ENCODE measurements around the gene ATRNL1.

The ATRNL1 gene

DNA sequence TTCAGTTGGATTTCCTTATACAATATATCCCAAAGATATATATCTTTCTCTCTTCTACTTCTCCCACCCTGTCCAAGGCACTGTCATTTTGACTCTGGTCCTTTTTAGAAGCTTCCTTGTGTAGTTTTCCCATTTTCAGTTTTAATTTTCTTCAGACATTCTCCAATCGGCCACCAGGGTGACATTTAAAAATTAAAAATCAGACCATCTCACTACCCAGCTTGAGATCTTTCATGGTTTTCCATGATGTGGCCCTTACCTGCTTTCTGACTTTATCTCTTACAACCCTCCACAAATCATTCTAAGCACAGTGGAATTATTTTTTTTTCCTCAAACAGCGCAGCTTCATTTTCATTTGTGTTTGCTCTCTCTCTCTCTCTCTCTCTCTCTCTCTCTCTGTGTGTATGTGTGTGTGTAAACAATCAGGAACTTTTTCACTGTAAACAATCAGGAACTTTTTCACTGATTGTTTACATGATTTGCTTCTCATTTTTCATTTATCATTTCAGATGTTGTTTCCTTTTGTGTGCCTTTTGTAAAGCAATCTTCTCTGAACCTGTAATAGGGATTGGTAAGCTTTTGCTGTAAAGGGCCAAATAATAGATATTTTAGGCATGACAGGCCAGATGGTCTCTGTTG lies 348.9 kb downstream of the ATRNL1 start:
- Histone ChIP-seq H3K4me3 (ENCODE audit: low read depth in 1 of 2, low read length in 2 of 2) (no peak overlapping the region), H3K27ac (ENCODE audit: low read length) (no peak overlapping the region), H3K9ac (ENCODE audit: low read depth, low read length) (no peak overlapping the region), H3K27me3 (ENCODE audit: insufficient read depth, low read length, poor library complexity) (no peaks in the 10 kb centered on the region), H3K79me2 (ENCODE audit: insufficient read depth, low read length) (no peaks in the 10 kb centered on the region), H3K4me1 (ENCODE audit: insufficient read depth, low read length) (no peaks in the 10 kb centered on the region), H4K20me1 (ENCODE audit: insufficient read depth, low read length) (no peaks in the 10 kb centered on the region), H2AFZ (ENCODE audit: low read depth, low read length) (no peak overlapping the region), H3K4me2 (ENCODE audit: insufficient read depth, low read length) (no peak overlapping the region), H3K9me3 (ENCODE audit: insufficient read depth, low read length, severe bottlenecking) (no peaks in the 10 kb centered on the region), H3K36me3 (ENCODE audit: insufficient read depth, low read length) (no peaks in the 10 kb centered on the region)
- TF ChIP-seq EZH2 (IDR thresholded peaks at IDR 0.05; ENCODE audit: borderline replicate concordance, low read depth, low read length, severe bottlenecking) (no peak), CTCF (IDR thresholded peaks at IDR 0.05; ENCODE audit: borderline replicate concordance, extremely low read depth, low read length, poor library complexity, severe bottlenecking) (no peak)
- DNase-seq (no peak), ATAC-seq (ENCODE audit: insufficient read depth, low read depth) (no peak)

DNA sequence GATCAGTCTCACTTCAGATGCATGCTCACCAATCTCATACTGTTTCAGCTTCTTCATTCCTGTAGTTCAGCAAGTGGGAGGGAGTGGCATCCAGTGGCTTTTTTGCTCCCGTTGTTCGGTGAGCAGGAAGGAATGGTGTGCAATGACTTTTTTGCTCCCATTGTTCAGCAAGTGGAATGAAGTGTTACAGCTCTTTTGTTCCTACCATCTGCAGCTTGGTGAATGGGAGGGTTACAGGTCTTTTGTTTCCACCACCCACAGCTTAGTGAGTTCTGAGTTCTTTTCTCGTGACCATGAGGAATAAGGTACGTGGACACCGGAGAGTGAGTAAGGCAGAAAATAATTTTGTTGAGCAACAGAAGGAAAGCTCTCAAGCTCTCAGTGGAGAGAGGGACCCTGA lies 363.6 kb downstream of the ATRNL1 start:
- no peak for TF ChIP-seq EZH2 (IDR thresholded peaks at IDR 0.05; ENCODE audit: borderline replicate concordance, low read depth, low read length, severe bottlenecking)
- TF ChIP-seq CTCF (IDR thresholded peaks at IDR 0.05; ENCODE audit: borderline replicate concordance, extremely low read depth, low read length, poor library complexity, severe bottlenecking), result no peak
- H3K36me3 ChIP-seq (ENCODE audit: insufficient read depth, low read length), result no peaks in the 10 kb centered on the region
- H3K27me3 ChIP-seq (ENCODE audit: insufficient read depth, low read length, poor library complexity), result no peaks in the 10 kb centered on the region
- H3K4me1 ChIP-seq (ENCODE audit: insufficient read depth, low read length), result no peaks in the 10 kb centered on the region
- no peak overlapping the region for H3K9ac ChIP-seq (ENCODE audit: low read depth, low read length)
- DNase-seq (no peak), ATAC-seq (ENCODE audit: insufficient read depth, low read depth) (no peak)
- H3K4me3 ChIP-seq (ENCODE audit: low read depth in 1 of 2, low read length in 2 of 2), result no peak overlapping the region
- no peaks in the 10 kb centered on the region for H3K9me3 ChIP-seq (ENCODE audit: insufficient read depth, low read length, severe bottlenecking)
- no peak overlapping the region for H3K4me2 ChIP-seq (ENCODE audit: insufficient read depth, low read length)
- H4K20me1 ChIP-seq (ENCODE audit: insufficient read depth, low read length), result no peaks in the 10 kb centered on the region
- no peaks in the 10 kb centered on the region for H3K79me2 ChIP-seq (ENCODE audit: insufficient read depth, low read length)
- no peak overlapping the region for H2AFZ ChIP-seq (ENCODE audit: low read depth, low read length)
- no peak overlapping the region for H3K27ac ChIP-seq (ENCODE audit: low read length)

DNA sequence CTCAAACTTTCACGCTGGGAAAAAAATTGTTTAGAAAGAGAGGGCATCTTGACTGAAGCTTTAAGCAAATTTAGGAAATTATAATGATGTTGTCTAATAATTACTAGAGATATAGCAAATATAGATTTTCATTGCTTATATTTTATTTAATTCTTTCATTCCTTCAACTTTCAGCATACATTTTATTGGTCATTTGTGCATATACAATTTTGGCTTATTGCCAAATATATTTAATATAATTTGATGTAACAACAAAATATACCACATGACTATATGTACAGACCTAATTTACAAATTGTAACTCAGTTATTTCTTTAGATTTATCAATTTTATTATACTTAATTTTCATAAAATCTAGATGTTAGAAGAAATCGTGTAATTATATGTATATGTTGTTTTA lies 390.1 kb downstream of the ATRNL1 start:
- DNase-seq (no peak), ATAC-seq (ENCODE audit: insufficient read depth, low read depth) (no peak)
- Histone ChIP-seq H4K20me1 (ENCODE audit: insufficient read depth, low read length) (no peaks in the 10 kb centered on the region), H2AFZ (ENCODE audit: low read depth, low read length) (no peak overlapping the region), H3K27me3 (ENCODE audit: insufficient read depth, low read length, poor library complexity) (no peaks in the 10 kb centered on the region), H3K9ac (ENCODE audit: low read depth, low read length) (no peak overlapping the region), H3K9me3 (ENCODE audit: insufficient read depth, low read length, severe bottlenecking) (no peaks in the 10 kb centered on the region), H3K4me3 (ENCODE audit: low read depth in 1 of 2, low read length in 2 of 2) (no peak overlapping the region), H3K79me2 (ENCODE audit: insufficient read depth, low read length) (no peaks in the 10 kb centered on the region), H3K27ac (ENCODE audit: low read length) (no peak overlapping the region), H3K4me2 (ENCODE audit: insufficient read depth, low read length) (no peak overlapping the region), H3K36me3 (ENCODE audit: insufficient read depth, low read length) (no peaks in the 10 kb centered on the region), H3K4me1 (ENCODE audit: insufficient read depth, low read length) (no peaks in the 10 kb centered on the region)
- TF ChIP-seq EZH2 (IDR thresholded peaks at IDR 0.05; ENCODE audit: borderline replicate concordance, low read depth, low read length, severe bottlenecking) (no peak), CTCF (IDR thresholded peaks at IDR 0.05; ENCODE audit: borderline replicate concordance, extremely low read depth, low read length, poor library complexity, severe bottlenecking) (no peak)
